Large intestine (tissue), 3 donors: ENCODE results near the gene DENND6B. TPM values are rescaled to one million over a fixed set of nuclear protein-coding genes. Genes with fewer than 3 reads are reported as not detected.

Experiments used
- DNase-seq, 2 donors: peaks; one replicate each; pipeline versions ENCODE4 v3.0.0 to v3.0.0-alpha.2; 2013
- H3K27ac ChIP-seq: one replicate; pipeline ENCODE4 v1.5.1; 2013; ENCODE audit warnings: low read length
- H3K27me3 ChIP-seq: 2 replicates; pipeline ENCODE4 v1.6.1; 2013; ENCODE audit warnings: low read length; ENCODE audit not compliant: control insufficient read depth, insufficient read depth
- H3K36me3 ChIP-seq: 2 replicates; pipeline ENCODE4 v1.6.1; 2013; ENCODE audit warnings: low read length; ENCODE audit not compliant: control insufficient read depth, insufficient read depth
- H3K4me1 ChIP-seq: one replicate; pipeline ENCODE4 v1.6.1; 2013; ENCODE audit warnings: low read length; ENCODE audit not compliant: control insufficient read depth, insufficient read depth
- H3K4me3 ChIP-seq: one replicate; pipeline ENCODE4 v1.5.1; 2013; ENCODE audit warnings: low read length
- H3K9me3 ChIP-seq: one replicate; pipeline ENCODE4 v1.6.1; 2013; ENCODE audit warnings: mild to moderate bottlenecking, low read depth, low read length, moderate library complexity; ENCODE audit not compliant: control insufficient read depth
- WGBS: methylation state at CpG from one replicate; pipeline ENCODE4 v1.1.5; 2013; ENCODE audit warnings: low lambda C conversion rate; ENCODE audit not compliant: insufficient coverage; 5-methylcytosine and 5-hydroxymethylcytosine counted together
- polyA plus RNA-seq: library from polyadenylated mRNA; unstranded; fragments of 120-200 nt; gene quantifications from one replicate; pipeline ENCODE4 v1.2.1, GENCODE V29; 2013

The DENND6B gene
- polyA plus RNA-seq, 1 donor: 7.1 TPM

- Histone ChIP-seq H3K27ac (peak overlapping the region; percentile 62), H3K4me3 (no peak overlapping the region), H3K4me1 (peaks cover 73% of the 10 kb centered on the region), H3K27me3 (no peaks in the 10 kb centered on the region), H3K9me3 (no peaks in the 10 kb centered on the region), H3K36me3 (peaks cover 19% of the 10 kb centered on the region)
- DNase-seq: no peak
- WGBS: no CpG with 5 or more reads among the region's 7 CpGs
Observed at GRCh38 chr22:50303515-50303847, 23.3 kb downstream of the DENND6B start.

DNA sequence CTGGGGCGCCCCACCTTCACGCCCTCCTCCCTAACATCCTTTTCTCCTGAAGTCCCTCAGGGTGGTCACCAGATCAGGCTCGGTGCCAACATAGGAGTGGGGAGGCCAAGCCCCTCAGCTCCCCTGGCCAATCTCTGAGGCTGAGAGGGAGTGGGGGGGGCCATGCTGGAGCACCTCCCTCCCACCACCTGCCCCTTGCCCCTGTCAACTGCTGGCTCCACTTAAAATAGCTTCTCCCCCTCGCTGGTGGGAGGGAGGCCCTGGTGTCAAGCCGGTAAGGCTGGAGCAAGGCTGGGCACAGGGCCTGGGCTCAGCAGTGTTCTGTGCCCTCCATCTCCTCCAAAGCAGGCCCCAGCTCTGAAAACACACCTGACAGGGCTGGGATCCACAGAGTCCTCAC lies 24.2 kb downstream of the DENND6B start:
- Histone ChIP-seq H3K27me3 (no peaks in the 10 kb centered on the region), H3K36me3 (peaks cover 19% of the 10 kb centered on the region), H3K27ac (peak overlapping the region; percentile 62), H3K4me3 (no peak overlapping the region), H3K9me3 (no peaks in the 10 kb centered on the region), H3K4me1 (peaks cover 74% of the 10 kb centered on the region)
- WGBS: no CpG with 5 or more reads among the region's 5 CpGs
- DNase-seq: no peak

DNA sequence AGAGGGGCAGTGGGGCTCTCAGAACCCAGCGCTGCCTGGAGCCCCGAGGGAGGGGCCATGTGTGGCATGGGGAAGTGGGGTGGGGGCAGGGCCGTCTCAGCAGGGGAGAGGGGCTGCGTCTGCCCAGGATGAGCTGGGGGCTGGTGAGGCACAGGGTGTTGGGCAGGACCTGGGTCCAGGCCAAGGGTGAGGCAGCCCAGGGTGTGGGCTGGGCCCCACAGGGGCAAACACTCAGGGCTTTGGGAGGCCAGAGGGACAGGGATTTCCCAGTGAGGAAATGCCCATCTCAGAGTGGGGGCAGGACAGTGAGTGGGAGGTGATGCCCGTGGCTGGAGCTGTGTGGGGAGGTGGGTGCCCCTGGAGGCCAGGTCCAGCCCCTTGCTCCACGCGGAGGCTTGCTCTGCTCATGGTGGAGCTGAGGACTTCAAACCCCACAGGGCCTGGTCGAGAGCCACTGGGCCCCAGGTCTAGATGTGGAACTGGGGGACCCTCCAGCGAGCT lies 24.7 kb downstream of the DENND6B start:
- H3K4me3 ChIP-seq: no peak overlapping the region

DNA sequence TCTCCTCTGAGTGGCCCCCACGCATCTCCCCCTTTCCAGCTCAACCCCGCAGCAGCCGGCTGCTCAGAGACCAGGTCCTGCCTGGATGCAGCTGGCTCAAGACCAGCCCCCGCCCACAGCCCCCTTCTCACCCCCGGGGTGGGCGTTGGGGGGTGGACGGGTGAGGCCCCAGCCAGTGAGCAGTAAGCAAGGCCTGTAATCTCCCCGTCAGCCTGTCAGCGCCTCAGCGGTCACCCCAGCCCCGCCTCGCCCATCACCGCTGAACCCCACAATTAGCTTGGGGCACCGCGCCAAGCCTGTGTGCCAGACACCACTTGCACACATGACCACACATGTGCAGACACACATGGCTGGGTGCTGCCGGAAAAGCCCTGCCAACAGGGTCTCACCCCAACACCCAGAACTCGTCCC lies 25.2 kb downstream of the DENND6B start:
- Histone ChIP-seq H3K4me3 (no peak overlapping the region), H3K4me1 (peaks cover 80% of the 10 kb centered on the region), H3K36me3 (peaks cover 19% of the 10 kb centered on the region), H3K27me3 (no peaks in the 10 kb centered on the region), H3K27ac (peak overlapping the region; percentile 65), H3K9me3 (no peaks in the 10 kb centered on the region)
- DNase-seq: peak in 1 of 2 donors; percentile 61
- no CpG with 5 or more reads among the region's 17 CpGs for WGBS

More for the DNA sequence above, 24.7 kb downstream of the DENND6B start:
- H3K27me3 ChIP-seq: no peaks in the 10 kb centered on the region
- H3K27ac ChIP-seq: peak overlapping the region; percentile 65
- DNase-seq: peak in 1 of 2 donors; percentile 61
- 60% methylated on average over 1 of the region's 9 CpGs for WGBS
- H3K4me1 ChIP-seq: peaks cover 75% of the 10 kb centered on the region
- peaks cover 19% of the 10 kb centered on the region for H3K36me3 ChIP-seq
- no peaks in the 10 kb centered on the region for H3K9me3 ChIP-seq

GRCh38 chr22:50300620-50301257 lies 26.1 kb downstream of the DENND6B start:
- no peak for DNase-seq
- Histone ChIP-seq H3K36me3 (peaks cover 19% of the 10 kb centered on the region), H3K4me1 (peaks cover 77% of the 10 kb centered on the region), H3K4me3 (no peak overlapping the region), H3K9me3 (no peaks in the 10 kb centered on the region), H3K27me3 (no peaks in the 10 kb centered on the region), H3K27ac (peak overlapping the region; percentile 65)
- WGBS: no CpG with 5 or more reads among the region's 14 CpGs

DNA sequence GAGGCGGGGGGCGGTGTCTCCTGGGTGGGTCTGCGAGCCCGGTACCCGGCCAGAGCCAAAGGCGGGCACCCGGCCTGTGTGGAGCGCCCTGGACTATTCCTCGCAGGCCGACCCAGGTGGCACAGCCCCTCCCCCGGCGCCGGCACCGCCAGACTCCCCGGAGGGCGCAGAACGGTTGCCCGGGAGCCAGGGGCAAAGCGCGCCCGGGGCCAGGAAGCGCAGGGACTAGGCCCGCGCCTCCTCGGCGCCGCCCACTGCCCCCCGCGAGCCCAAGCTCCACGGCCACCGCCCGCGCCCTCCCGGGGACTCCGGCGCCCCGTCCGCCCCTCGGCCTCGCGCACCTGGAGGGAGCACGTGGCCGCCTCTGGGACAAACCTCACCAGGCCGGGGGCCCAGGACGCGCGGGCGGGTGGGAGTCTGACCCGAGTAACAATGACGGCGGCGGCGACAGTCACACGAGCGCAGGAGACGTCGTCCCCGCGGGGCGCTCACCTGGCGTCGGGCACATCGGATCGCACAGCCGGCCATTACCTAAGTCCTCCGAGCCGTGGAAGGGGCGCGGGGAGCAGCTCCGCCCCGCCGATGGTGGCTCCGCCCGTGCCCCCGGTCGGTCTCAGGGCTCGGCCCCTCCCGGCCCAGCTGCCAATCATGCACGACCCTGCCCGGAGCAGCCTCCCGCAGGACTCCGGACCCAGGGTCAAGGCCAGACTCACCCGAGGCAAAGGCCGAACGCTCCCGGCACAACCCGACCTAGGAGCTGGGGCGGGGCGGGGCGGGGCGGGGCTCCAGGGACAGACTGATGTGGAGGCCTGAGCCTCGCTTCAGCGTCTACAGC lies 26.8 kb downstream of the DENND6B start:
- no CpG with 5 or more reads among the region's 93 CpGs for whole genome bisulfite sequencing
- H3K4me1 ChIP-seq: peaks cover 69% of the 10 kb centered on the region

GRCh38 chr22:50298937-50299784 lies 27.7 kb downstream of the DENND6B start:
- no peak for DNase-seq
- Histone ChIP-seq H3K27me3 (no peaks in the 10 kb centered on the region), H3K36me3 (peaks cover 17% of the 10 kb centered on the region), H3K4me1 (peaks cover 67% of the 10 kb centered on the region), H3K9me3 (no peaks in the 10 kb centered on the region), H3K27ac (peak overlapping the region; percentile 45), H3K4me3 (peak overlapping the region; percentile 33)
- WGBS: no CpG with 5 or more reads among the region's 59 CpGs

More for the DNA sequence above, 26.8 kb downstream of the DENND6B start:
- Histone ChIP-seq H3K27ac (peak overlapping the region; percentile 65), H3K36me3 (peaks cover 17% of the 10 kb centered on the region), H3K9me3 (no peaks in the 10 kb centered on the region), H3K27me3 (no peaks in the 10 kb centered on the region), H3K4me3 (peak overlapping the region; percentile 33)
- peak; percentile 75 to 87 for DNase-seq

DNA sequence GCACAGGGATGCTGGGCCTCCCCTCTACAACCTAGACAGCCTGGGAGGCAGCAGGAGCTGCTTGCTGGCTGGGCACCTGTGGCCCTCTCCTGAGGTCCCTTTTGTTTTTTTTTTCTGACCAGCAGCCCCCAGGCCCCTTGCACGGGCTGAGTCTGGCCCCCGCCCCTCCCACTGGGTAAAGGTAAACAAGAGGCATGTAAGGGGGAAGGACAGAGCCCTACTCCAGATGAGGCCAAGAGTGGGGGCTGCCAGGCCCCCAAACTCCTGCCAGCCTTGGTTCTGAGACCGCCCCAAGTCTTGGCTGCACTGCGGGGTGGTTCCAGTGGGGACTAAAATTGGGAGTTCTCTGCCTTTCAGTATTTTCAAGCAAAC lies 28.6 kb downstream of the DENND6B start:
- Histone ChIP-seq H3K9me3 (no peaks in the 10 kb centered on the region), H3K27ac (no peak overlapping the region), H3K4me3 (no peak overlapping the region), H3K27me3 (no peaks in the 10 kb centered on the region), H3K4me1 (peaks cover 64% of the 10 kb centered on the region), H3K36me3 (peaks cover 8% of the 10 kb centered on the region)
- no peak for DNase-seq
- WGBS: no CpG with 5 or more reads among the region's 4 CpGs

- Histone ChIP-seq H3K27me3 (no peaks in the 10 kb centered on the region), H3K4me1 (peaks cover 64% of the 10 kb centered on the region), H3K4me3 (no peak overlapping the region), H3K36me3 (peaks cover 5% of the 10 kb centered on the region), H3K27ac (no peak overlapping the region), H3K9me3 (no peaks in the 10 kb centered on the region)
- DNase-seq: no peak
- no CpG with 5 or more reads among the region's 20 CpGs for WGBS
Observed at GRCh38 chr22:50297510-50298265, 29.1 kb downstream of the DENND6B start.
